K562 (cell line): ENCODE results near the gene AIMP1. TPM values are rescaled to one million over a fixed set of nuclear protein-coding genes. Genes with fewer than 3 reads are reported as not detected.

ENCODE experiments used
- ATAC-seq: fragments of 200-7000 bp; cut with Tn5 transposase; 3 replicates; pipeline ENCODE4 v1.9.1; 2020; ENCODE audit warnings: moderate library complexity
- Bru-seq: library from RNA; stranded (reverse); fragments of 400-500 nt; gene quantifications from one replicate; lab custom pipeline; 2021; lab: Mats Ljungman, UMichigan
- BruChase-seq, 2 experiments: library from RNA; stranded (reverse); fragments of 400-500 nt; gene quantifications; one replicate each; lab custom pipeline; 2021; lab: Mats Ljungman, UMichigan
- BruUV-seq: library from RNA; stranded (reverse); fragments of 400-500 nt; replicated peaks from 2 replicates; lab custom pipeline; 2021; lab: Mats Ljungman, UMichigan
- CTCF ChIA-PET: fragments of 300-600 bp; formaldehyde crosslinking; extraction: SDS; loops from one replicate; lab custom pipeline; 2021; ENCODE audit warnings: low intra/inter-chr PET ratio; lab: Yijun Ruan, JAX
- POLR2A ChIA-PET: fragments of 300-600, 350-650 bp; sonication (Branson Sonifier 250); formaldehyde crosslinking; extraction: SDS; loops from one replicate; lab custom pipeline; 2021; ENCODE audit warnings: antibody characterized with exemption, inconsistent platforms; lab: Yijun Ruan, JAX
- DNase-seq, 4 experiments: peaks; one replicate each; pipeline versions ENCODE4 v3.0.0 to v3.0.0-alpha.2; 2011 to 2018; ENCODE audit warnings: low spot score in 3 of 4, mixed read lengths in 3 of 4; ENCODE audit errors: extremely low read depth in 1 of 4
- FAIRE-seq: peaks from 2 replicates; lab custom pipeline; 2011; peaks lifted over from hg19 to GRCh38; lab: Jason Lieb, UNC
- H2AFZ ChIP-seq: 2 replicates; pipeline ENCODE4 v1.6.0; 2011; ENCODE audit warnings: low read depth, low read length, control low read depth, inconsistent platforms
- H3K27ac ChIP-seq: fragments of 200-600 bp; 3 replicates; pipeline ENCODE4 v1.8.0; 2011; ENCODE audit warnings: low read depth, mild to moderate bottlenecking, control low read depth, inconsistent platforms, low read length, moderate library complexity, mixed read lengths; ENCODE audit errors: extremely low read depth
- H3K27me3 ChIP-seq, 2 experiments: fragments of 300-600 bp in 1 of 2; 2 replicates in 1 of 2; 3 replicates in 1 of 2; pipeline versions ENCODE4 v1.6.0 to v1.8.0; 2011; ENCODE audit warnings: inconsistent platforms in 2 of 2, low read length in 2 of 2, mild to moderate bottlenecking in 1 of 2, mixed read lengths in 1 of 2, moderate library complexity in 1 of 2; ENCODE audit not compliant: control insufficient read depth in 2 of 2, insufficient read depth in 2 of 2
- H3K36me3 ChIP-seq: fragments of 300-600 bp; 3 replicates; pipeline ENCODE4 v1.8.0; 2011; ENCODE audit warnings: mild to moderate bottlenecking, low read length, inconsistent platforms; ENCODE audit not compliant: control insufficient read depth, insufficient read depth
- H3K4me1 ChIP-seq, 2 experiments: fragments of 200-600 bp in 1 of 2; replicated peaks in 1 of 2; 2 replicates in 1 of 2; 3 replicates in 1 of 2; pipeline versions ENCODE4 v1.5.1 to v1.8.0; 2011; ENCODE audit warnings: inconsistent platforms in 2 of 2, low read length in 2 of 2, mild to moderate bottlenecking in 1 of 2, mixed read lengths in 1 of 2, moderate library complexity in 1 of 2; ENCODE audit not compliant: control insufficient read depth in 2 of 2, insufficient read depth in 2 of 2
- H3K4me2 ChIP-seq: 2 replicates; pipeline ENCODE4 v1.6.1; 2011; ENCODE audit warnings: low read length, control low read depth, inconsistent platforms, mixed read lengths; ENCODE audit not compliant: insufficient read depth
- H3K4me3 ChIP-seq: fragments of 200-600 bp; sonication (generic), shearing (Covaris generic); 2 replicates; pipeline ENCODE4 v1.5.1; 2016; ENCODE audit warnings: control low read depth, inconsistent platforms
- H3K79me2 ChIP-seq: fragments of 200-600 bp; 3 replicates; pipeline ENCODE4 v1.8.0; 2011; ENCODE audit warnings: low read length, inconsistent platforms; ENCODE audit not compliant: control insufficient read depth, insufficient read depth
- H3K9ac ChIP-seq, 2 experiments: 2 replicates each; pipeline versions ENCODE4 v1.6.0 to v1.6.1; 2011; ENCODE audit warnings: low read depth in 2 of 2, low read length in 2 of 2, control low read depth in 1 of 2, inconsistent platforms in 1 of 2, mild to moderate bottlenecking in 1 of 2, mixed read lengths in 1 of 2; ENCODE audit not compliant: insufficient read depth in 1 of 2
- H3K9me1 ChIP-seq: one replicate; pipeline ENCODE4 v1.6.0; 2011; ENCODE audit warnings: inconsistent platforms, mild to moderate bottlenecking, low read length, moderate library complexity; ENCODE audit not compliant: control insufficient read depth, insufficient read depth
- H3K9me3 ChIP-seq: replicated peaks from 2 replicates; pipeline ENCODE4 v1.5.1; 2011; ENCODE audit warnings: low read depth, low read length, inconsistent platforms; ENCODE audit not compliant: control insufficient read depth, insufficient read depth
- H4K20me1 ChIP-seq: replicated peaks from 2 replicates; pipeline ENCODE4 v1.6.1; 2011; ENCODE audit warnings: low read length, inconsistent platforms, mixed read lengths; ENCODE audit not compliant: control insufficient read depth, insufficient read depth
- KAT7 ChIP-seq: sonication (generic); formaldehyde crosslinking; IDR thresholded peaks from 2 replicates; pipeline ENCODE4 v1.8.0; 2022; ENCODE audit warnings: missing genetic modification reagents, mild to moderate bottlenecking, borderline replicate concordance
- L3MBTL2 ChIP-seq: fragments of 450-650 bp; IDR thresholded peaks from 2 replicates; pipeline ENCODE4 v1.6.1; 2016; ENCODE audit warnings: mild to moderate bottlenecking, moderate library complexity
- MAFK ChIP-seq: IDR thresholded peaks from 2 replicates; pipeline ENCODE4 v1.6.1; 2011; ENCODE audit warnings: low read length, improper control_type of control experiment
- MBD1 ChIP-seq: fragments of 250-450 bp; sonication (Bioruptor Pico); IDR thresholded peaks from 2 replicates; pipeline ENCODE4 v1.8.0; 2022; ENCODE audit warnings: inconsistent platforms
- SOX6 ChIP-seq: fragments of 450-650 bp; IDR thresholded peaks from 2 replicates; pipeline ENCODE4 v1.6.1; 2014; ENCODE audit warnings: mild to moderate bottlenecking
- TAF9B ChIP-seq: fragments of 450-650 bp; IDR thresholded peaks from 2 replicates; pipeline ENCODE4 v1.6.1; 2018; ENCODE audit warnings: mild to moderate bottlenecking; ENCODE audit not compliant: partially characterized antibody
- ZNF121 ChIP-seq: sonication (generic); formaldehyde crosslinking; conservative IDR thresholded peaks from 2 replicates; pipeline ENCODE4 v1.8.0; 2022; ENCODE audit warnings: missing genetic modification reagents
- ZNF347 ChIP-seq: fragments of 450-650 bp; formaldehyde crosslinking; IDR thresholded peaks from 2 replicates; pipeline ENCODE4 v1.4.0; 2020; ENCODE audit warnings: low read depth, mild to moderate bottlenecking, moderate library complexity
- ZNF518B ChIP-seq: fragments of 250-450 bp; sonication (Bioruptor Pico); IDR thresholded peaks from 2 replicates; pipeline ENCODE4 v1.5.0; 2021; ENCODE audit warnings: mild to moderate bottlenecking, moderate library complexity
- WGBS: fragments of 100-300 bp; shearing (Covaris generic); methylation state at CpG from one replicate; pipeline ENCODE4 v1.1.6; 2016; ENCODE audit warnings: low coverage, mixed read lengths; ENCODE audit not compliant: insufficient coverage; ENCODE audit errors: missing lambda C conversion rate; 5-methylcytosine and 5-hydroxymethylcytosine counted together
- in situ Hi-C: fragments of 300-500 bp; cut with MboI; formaldehyde crosslinking; loops from 4 replicates; pipeline ENCODE4 v1.15.0; 2018; ENCODE audit warnings: inconsistent platforms, mixed read lengths
- intact Hi-C: fragments of 100-400 bp; cut with micrococcal nuclease; formaldehyde crosslinking; loops from 2 replicates; pipeline ENCODE4 v1.14.2; 2022
- long read RNA-seq, 3 experiments: library from polyadenylated mRNA in 2 of 3; library from RNA in 1 of 3; unstranded in 2 of 3; stranded (forward) in 1 of 3; transcript quantifications; one replicate each; pipeline ENCODE4 v2.0.0, GENCODE V29; 2019 to 2022
- polyA minus RNA-seq, 3 experiments: library from RNA; depleted of rRNA, polyadenylated mRNA; stranded (reverse); fragments of >200 nt; gene quantifications; 2 replicates each; pipeline ENCODE4 v1.2.3, GENCODE V29; 2011
- polyA plus RNA-seq, 8 experiments: library from polyadenylated mRNA; depleted of rRNA in 4 of 8; stranded (reverse) in 5 of 8; unstranded in 3 of 8; fragments of >200 nt; fragmentation: Nextera tagmentation in 2 of 8; fragmentation: Illumina TruSeq in 1 of 8; extraction: Ambion mirVana in 2 of 8; extraction: Trizol in 1 of 8; gene quantifications; 2 replicates each; pipeline versions ENCODE4 v1.2.1 to v1.2.3, GENCODE V29; 2011 to 2014; ENCODE audit warnings: inconsistent platforms in 1 of 8, missing spikeins in 1 of 8
- total RNA-seq, 7 experiments: library from RNA; depleted of rRNA in 6 of 7; stranded (reverse); fragments of >200 nt in 6 of 7; fragmentation: Illumina TruSeq in 2 of 7; extraction: Trizol in 2 of 7; gene quantifications; 2 replicates each; pipeline versions ENCODE4 v1.2.1 to v1.2.3, GENCODE V29; 2011 to 2021; ENCODE audit warnings: low replicate concordance in 1 of 7

Gene AIMP1
- total RNA-seq (2011; cell fraction: chromatin; rRNA removed; ENCODE audit: low replicate concordance): 5.0 and 25.9 TPM in 2 replicates
- 3.0 and 4.1 TPM in 2 replicates for total RNA-seq (2011; cell fraction: nucleolus; rRNA removed)
- total RNA-seq (2011; cell fraction: nucleoplasm; rRNA removed): 7.5 and 13.0 TPM in 2 replicates
- total RNA-seq (2014; rRNA removed) (28.7 and 39.9 TPM in 2 replicates), total RNA-seq (2014; rRNA removed; fragmentation: Illumina TruSeq; extraction: Trizol) (71.5 and 98.0 TPM in 2 replicates), total RNA-seq (2015; rRNA removed; fragmentation: Illumina TruSeq; extraction: Trizol) (42.9 and 48.7 TPM in 2 replicates), total RNA-seq (2021) (65.9 and 70.1 TPM in 2 replicates), polyA plus RNA-seq (2011; rRNA removed) (43.0 and 59.8 TPM in 2 replicates), polyA plus RNA-seq (2014; fragmentation: Illumina TruSeq; extraction: Trizol) (74.3 and 89.1 TPM in 2 replicates), polyA plus RNA-seq (2014; fragmentation: Nextera tagmentation; extraction: Ambion mirVana) (100 to 1,000 TPM; 128 to 141 TPM), polyA plus RNA-seq (2014; rRNA removed) (60.3 and 60.4 TPM in 2 replicates), polyA minus RNA-seq (2011; rRNA and poly(A)+ RNA removed) (19.7 and 23.7 TPM in 2 replicates), Bru-seq, nascent RNA (percentile 91 among the genes with signal in this experiment), BruChase-seq, experiment 1, labeled RNA remaining after a 2-hour chase (percentile 88 among the genes with signal in this experiment), BruChase-seq, experiment 2, labeled RNA remaining after a 6-hour chase (percentile 89 among the genes with signal in this experiment)
- 3.7 and 10.7 TPM in 2 replicates for polyA plus RNA-seq (2011; cell fraction: cytosol; rRNA removed)
- 10.3 and 21.6 TPM in 2 replicates for polyA plus RNA-seq (2011; cell fraction: nucleus; rRNA removed)
- polyA plus RNA-seq (2012): 51.3 and 68.3 TPM in 2 replicates
- polyA minus RNA-seq (2011; cell fraction: cytosol; rRNA and poly(A)+ RNA removed): 13.6 TPM in 2 replicates
- 5.3 and 9.7 TPM in 2 replicates for polyA minus RNA-seq (2011; cell fraction: nucleus; rRNA and poly(A)+ RNA removed)
- long read RNA-seq, experiment 1, transcript AIMP1-202 (7 exons, 2,586 nt): major isoform, 104 of 181 reads
- long read RNA-seq, experiment 1, partial matches to known transcripts: 61 of 181 reads
- long read RNA-seq, experiment 1, other reads (novel, unspliced or antisense): 16 of 181 reads
- long read RNA-seq, experiment 2, transcript AIMP1-202 (7 exons, 2,586 nt): major isoform, 32 of 80 reads
- long read RNA-seq, experiment 2, partial matches to known transcripts: 21 of 80 reads
- long read RNA-seq, experiment 2, other reads (novel, unspliced or antisense): 26 of 80 reads
- long read RNA-seq, experiment 3, transcript AIMP1-202 (7 exons, 2,586 nt): major isoform, 28 of 81 reads
- long read RNA-seq, experiment 3, partial matches to known transcripts: 49 of 81 reads
- long read RNA-seq, experiment 3, other reads (novel, unspliced or antisense): 4 of 81 reads

- ATAC-seq (peak; percentile 86), FAIRE-seq (peak; percentile 96), DNase-seq (peak; percentile 78 to 93 (median 82))
- intact Hi-C loops (loop anchor here (5.0 kb wide), 1 partner anchor 1406 kb away; the partner anchor contains the start of gene PAPSS1), in situ Hi-C loops (loop anchor here (25.0 kb wide), 1 partner anchor 1396 kb away; the partner anchor contains the start of gene PAPSS1)
- ChIA-PET CTCF (no interaction called here), POLR2A (interaction anchor here (0.6 to 1.7 kb wide), 8 partner anchors 10 to 637 kb away, joined by 3 to 8 read pairs (median 4); no protein-coding TSS in a partner anchor)
- Histone ChIP-seq H3K4me1 (peaks cover 5 to 15% of the 10 kb centered on the region in 2 experiments; a peak in 4 of 5 replicates), H4K20me1 (no peaks in the 10 kb centered on the region), H3K27ac (peak within 1 kb of the TSS; percentile 99), H3K4me3 (peak within 1 kb of the TSS; percentile 96), H3K27me3 (no peaks in the 10 kb centered on the region), H3K9me1 (no peaks in the 10 kb centered on the region), H2AFZ (peak within 1 kb of the TSS; percentile 99), H3K9ac (peak within 1 kb of the TSS; percentile 98), H3K36me3 (peaks cover 8% of the 10 kb centered on the region; the same call in 2 of the 3 replicates), H3K4me2 (peak within 1 kb of the TSS; percentile 98), H3K79me2 (peaks cover 94% of the 10 kb centered on the region), H3K9me3 (no peaks in the 10 kb centered on the region)
- no TSS peak for BruUV-seq
- under 1% methylated on average over 33 of the region's 44 CpGs for WGBS
- TF ChIP-seq ZNF347 (CRISPR knock-in tag): no peak
- peak; percentile 82 for TF ChIP-seq TAF9B
- TF ChIP-seq KAT7 (CRISPR knock-in tag): peak; percentile 95; the same call in 1 of the 2 replicates
- peak; percentile 27; the same call in 1 of the 2 replicates for TF ChIP-seq L3MBTL2
- TF ChIP-seq MAFK: no peak
- TF ChIP-seq ZNF518B (CRISPR knock-in tag): no peak
- TF ChIP-seq SOX6: no peak
- TF ChIP-seq MBD1 (CRISPR knock-in tag): no peak
- TF ChIP-seq ZNF121 (CRISPR knock-in tag): no peak
Observed at GRCh38 chr4:106315968-106316772, at the start of gene AIMP1, which contains the start of gene TBCK. Gene AIMP1 (plus strand): TSS chr4:106316550. CDS start chr4:106325010, 8,460 bp downstream. Gene TBCK (minus strand): TSS chr4:106316209. CDS start chr4:106308960, 7,249 bp downstream.
